ENCODE measurements around the gene NKX6-2. TPM values are rescaled to one million over a fixed set of nuclear protein-coding genes. Genes with fewer than 3 reads are reported as not detected.

Gene NKX6-2
- total RNA-seq, 2 experiments from 2014 or later: not detected

GRCh38 chr10:132790470-132790869 lies 4.5 kb upstream of the NKX6-2 start:
- Mint-ChIP-seq H3K27ac (no peak overlapping the region), H3K4me3 (no peak overlapping the region), H3K36me3 (ENCODE audit: low read depth) (no peaks in the 10 kb centered on the region), H3K9me3 (no peaks in the 10 kb centered on the region), H3K4me1 (ENCODE audit: low read depth) (no peaks in the 10 kb centered on the region), H3K27me3 (peaks cover 9% of the 10 kb centered on the region)
- intact Hi-C loops (cut with DNase I, micrococcal nuclease): no loop called here
- TF ChIP-seq, protein P1, sequence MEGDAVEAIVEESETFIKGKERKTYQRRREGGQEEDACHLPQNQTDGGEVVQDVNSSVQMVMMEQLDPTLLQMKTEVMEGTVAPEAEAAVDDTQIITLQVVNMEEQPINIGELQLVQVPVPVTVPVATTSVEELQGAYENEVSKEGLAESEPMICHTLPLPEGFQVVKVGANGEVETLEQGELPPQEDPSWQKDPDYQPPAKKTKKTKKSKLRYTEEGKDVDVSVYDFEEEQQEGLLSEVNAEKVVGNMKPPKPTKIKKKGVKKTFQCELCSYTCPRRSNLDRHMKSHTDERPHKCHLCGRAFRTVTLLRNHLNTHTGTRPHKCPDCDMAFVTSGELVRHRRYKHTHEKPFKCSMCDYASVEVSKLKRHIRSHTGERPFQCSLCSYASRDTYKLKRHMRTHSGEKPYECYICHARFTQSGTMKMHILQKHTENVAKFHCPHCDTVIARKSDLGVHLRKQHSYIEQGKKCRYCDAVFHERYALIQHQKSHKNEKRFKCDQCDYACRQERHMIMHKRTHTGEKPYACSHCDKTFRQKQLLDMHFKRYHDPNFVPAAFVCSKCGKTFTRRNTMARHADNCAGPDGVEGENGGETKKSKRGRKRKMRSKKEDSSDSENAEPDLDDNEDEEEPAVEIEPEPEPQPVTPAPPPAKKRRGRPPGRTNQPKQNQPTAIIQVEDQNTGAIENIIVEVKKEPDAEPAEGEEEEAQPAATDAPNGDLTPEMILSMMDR (IDR thresholded peaks at IDR 0.05): no peak
- Histone ChIP-seq H3K36me3 (ENCODE audit: insufficient read depth, low read length) (no peaks in the 10 kb centered on the region), H3K27me3 (ENCODE audit: control insufficient read depth in 1 of 2, insufficient read depth in 2 of 2, low read length in 2 of 2) (peaks cover 15 to 44% of the 10 kb centered on the region in 2 experiments), H3K4me1 (ENCODE audit: insufficient read depth, low read length) (peaks cover 4% of the 10 kb centered on the region), H3K9me3 (ENCODE audit: control insufficient read depth in 1 of 2, insufficient read depth in 1 of 2, low read length in 2 of 2) (peaks cover 0 to 22% of the 10 kb centered on the region in 2 experiments), H3K4me3 (ENCODE audit: low read length) (no peak overlapping the region), H3K27ac (ENCODE audit: low read depth in 1 of 2, low read length in 2 of 2) (no peak overlapping the region)
- no peak for DNase-seq
- no peak for ATAC-seq (ENCODE audit: poor library complexity)
- POLR2A ChIA-PET: no interaction called here
- CTCF ChIA-PET: no interaction called here

GRCh38 chr10:132789659-132790148 lies 3.8 kb upstream of the NKX6-2 start:
- intact Hi-C loops (cut with DNase I, micrococcal nuclease): no loop called here
- POLR2A ChIA-PET: no interaction called here
- no peak for DNase-seq
- Histone ChIP-seq H3K4me1 (ENCODE audit: insufficient read depth, low read length) (peaks cover 4% of the 10 kb centered on the region), H3K27me3 (ENCODE audit: control insufficient read depth in 1 of 2, insufficient read depth in 2 of 2, low read length in 2 of 2) (peaks cover 18 to 48% of the 10 kb centered on the region in 2 experiments), H3K4me3 (ENCODE audit: low read length) (no peak overlapping the region), H3K27ac (ENCODE audit: low read depth in 1 of 2, low read length in 2 of 2) (no peak overlapping the region), H3K36me3 (ENCODE audit: insufficient read depth, low read length) (no peaks in the 10 kb centered on the region), H3K9me3 (ENCODE audit: control insufficient read depth in 1 of 2, insufficient read depth in 1 of 2, low read length in 2 of 2) (peaks cover 0 to 27% of the 10 kb centered on the region in 2 experiments)
- no peak overlapping the region for H3K27ac Mint-ChIP-seq
- H3K4me3 Mint-ChIP-seq: no peak overlapping the region
- TF ChIP-seq, protein P1 (IDR thresholded peaks at IDR 0.05): no peak
- no peaks in the 10 kb centered on the region for H3K36me3 Mint-ChIP-seq (ENCODE audit: low read depth)
- H3K27me3 Mint-ChIP-seq: peaks cover 9% of the 10 kb centered on the region
- no peak for ATAC-seq (ENCODE audit: poor library complexity)
- CTCF ChIA-PET: no interaction called here
- no peaks in the 10 kb centered on the region for H3K9me3 Mint-ChIP-seq
- H3K4me1 Mint-ChIP-seq (ENCODE audit: low read depth): no peaks in the 10 kb centered on the region

DNA sequence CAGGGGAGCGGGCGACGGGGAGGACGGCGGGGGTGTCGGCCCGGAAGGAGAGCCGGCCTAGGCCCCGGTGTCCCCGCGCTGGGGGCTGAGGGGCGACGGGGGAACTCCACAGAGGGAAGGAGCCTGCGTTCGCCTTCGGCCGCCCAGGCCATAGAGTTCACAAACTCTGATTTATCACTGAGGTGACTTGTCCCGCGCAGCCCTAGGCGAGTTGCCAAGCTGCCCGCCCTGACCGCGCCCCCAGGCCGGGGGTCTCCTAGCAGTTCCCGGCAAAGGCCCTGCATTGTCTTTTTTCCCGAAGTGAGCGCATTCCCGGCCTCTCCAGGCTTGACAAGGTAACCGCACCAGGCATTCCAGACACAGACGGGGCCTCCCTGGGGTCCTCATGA lies 2.9 kb upstream of the NKX6-2 start:
- H3K9me3 ChIP-seq (ENCODE audit: control insufficient read depth in 1 of 2, insufficient read depth in 1 of 2, low read length in 2 of 2): peaks cover 0 to 30% of the 10 kb centered on the region in 2 experiments
- H3K27me3 Mint-ChIP-seq: peaks cover 9% of the 10 kb centered on the region
- no peaks in the 10 kb centered on the region for H3K4me1 Mint-ChIP-seq (ENCODE audit: low read depth)
- H3K9me3 Mint-ChIP-seq: no peaks in the 10 kb centered on the region
- H3K36me3 Mint-ChIP-seq (ENCODE audit: low read depth): no peaks in the 10 kb centered on the region
- no peak for DNase-seq
- TF ChIP-seq, protein P1 (IDR thresholded peaks at IDR 0.05): no peak
- no peak overlapping the region for H3K4me3 Mint-ChIP-seq
- ChIA-PET CTCF (no interaction called here), POLR2A (no interaction called here)
- no peak for ATAC-seq (ENCODE audit: poor library complexity)
- intact Hi-C loops (cut with DNase I, micrococcal nuclease): no loop called here
- no peak overlapping the region for H3K27ac ChIP-seq (ENCODE audit: low read depth in 1 of 2, low read length in 2 of 2)
- peaks cover 7% of the 10 kb centered on the region for H3K4me1 ChIP-seq (ENCODE audit: insufficient read depth, low read length)
- no peak overlapping the region for H3K4me3 ChIP-seq (ENCODE audit: low read length)
- H3K27ac Mint-ChIP-seq: no peak overlapping the region
- no peaks in the 10 kb centered on the region for H3K36me3 ChIP-seq (ENCODE audit: insufficient read depth, low read length)
- peaks cover 21 to 57% of the 10 kb centered on the region in 2 experiments for H3K27me3 ChIP-seq (ENCODE audit: control insufficient read depth in 1 of 2, insufficient read depth in 2 of 2, low read length in 2 of 2)
